Measurements from ENCODE around the gene AK5. TPM values are rescaled to one million over a fixed set of nuclear protein-coding genes. Genes with fewer than 3 reads are reported as not detected.

Gene AK5
- total and polyA plus RNA-seq, 9 donors: 5.3 to 10.3 (median 9.0) TPM

DNA sequence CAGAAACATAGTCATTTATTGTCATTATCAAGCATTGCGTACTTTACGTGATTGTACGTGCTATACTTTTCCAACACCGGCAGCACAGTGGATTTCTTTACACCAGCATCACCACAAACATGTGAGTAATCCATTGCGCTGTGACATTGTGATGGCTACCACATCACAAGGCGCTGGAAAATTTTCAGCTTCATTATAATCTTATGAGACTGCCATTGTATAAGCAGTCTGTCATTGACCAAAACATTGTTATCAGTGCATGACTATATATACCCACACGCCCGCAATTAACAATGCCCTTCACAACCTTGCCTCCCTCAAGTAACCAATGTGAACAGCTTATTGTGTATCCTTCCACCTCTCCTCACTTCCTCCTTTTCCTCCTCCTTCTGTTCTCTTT, 263.0 kb downstream of the AK5 start:
- no peak for DNase-seq
- 93% methylated on average over 8 of the region's 8 CpGs for WGBS (ENCODE audit: insufficient coverage)
- H3K4me3 ChIP-seq (ENCODE audit: low read length): no peak overlapping the region
- no peaks in the 10 kb centered on the region for H3K36me3 ChIP-seq (ENCODE audit: control insufficient read depth, insufficient read depth, low read length)
- H3K27me3 ChIP-seq (ENCODE audit: control insufficient read depth, insufficient read depth, low read length): no peaks in the 10 kb centered on the region
- H3K27ac ChIP-seq (ENCODE audit: low read length): no peak overlapping the region
- no peaks in the 10 kb centered on the region for H3K9me3 ChIP-seq (replicated peaks; ENCODE audit: control insufficient read depth, low read depth, low read length)
- H3K4me1 ChIP-seq (ENCODE audit: control insufficient read depth, insufficient read depth, low read length): peaks cover 4% of the 10 kb centered on the region

DNA sequence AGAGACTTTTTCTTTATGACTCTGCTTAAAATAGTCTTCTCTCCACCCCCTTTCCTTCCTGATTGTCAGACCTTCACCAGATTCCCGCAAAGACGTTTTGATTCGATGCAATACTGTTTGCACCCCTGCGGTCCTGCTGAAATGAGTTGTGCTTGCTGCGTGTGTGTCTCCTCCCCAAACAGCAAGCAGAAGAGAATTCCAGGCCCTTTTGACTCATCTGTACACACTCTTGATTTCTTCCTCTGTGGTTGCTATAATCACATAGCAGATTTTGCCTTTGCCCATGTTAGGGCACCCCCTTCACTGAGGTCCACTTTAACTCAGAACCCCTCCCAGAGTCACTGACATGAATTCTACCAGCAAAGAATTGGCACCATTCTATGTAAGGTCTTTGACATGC, 264.2 kb downstream of the AK5 start:
- Histone ChIP-seq H3K4me3 (ENCODE audit: low read length) (no peak overlapping the region), H3K4me1 (ENCODE audit: control insufficient read depth, insufficient read depth, low read length) (peaks cover 2% of the 10 kb centered on the region), H3K9me3 (replicated peaks; ENCODE audit: control insufficient read depth, low read depth, low read length) (no peaks in the 10 kb centered on the region), H3K36me3 (ENCODE audit: control insufficient read depth, insufficient read depth, low read length) (no peaks in the 10 kb centered on the region), H3K27me3 (ENCODE audit: control insufficient read depth, insufficient read depth, low read length) (no peaks in the 10 kb centered on the region), H3K27ac (ENCODE audit: low read length) (no peak overlapping the region)
- 66% methylated on average over 5 of the region's 5 CpGs for WGBS (ENCODE audit: insufficient coverage)
- no peak for DNase-seq

DNA sequence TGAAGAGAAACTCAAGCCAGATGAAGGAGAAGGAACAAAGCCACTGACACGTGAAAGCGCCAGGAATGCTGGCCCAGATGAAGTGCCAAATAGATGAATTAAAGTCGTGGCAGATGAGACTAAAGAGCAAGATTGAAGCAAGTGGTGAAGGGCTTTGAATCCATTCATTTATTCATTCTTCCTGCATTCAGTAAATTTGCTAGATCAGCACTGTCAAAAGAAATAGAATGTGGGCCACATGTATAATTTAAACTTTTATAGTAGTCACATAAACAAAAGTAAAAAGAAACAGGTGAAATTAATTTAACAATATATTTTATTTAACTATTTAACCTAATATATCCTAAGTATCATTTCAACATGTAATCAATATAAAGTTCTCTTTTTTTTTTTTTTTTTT, 265.1 kb downstream of the AK5 start:
- peaks cover 2% of the 10 kb centered on the region for H3K4me1 ChIP-seq (ENCODE audit: control insufficient read depth, insufficient read depth, low read length)
- 64% methylated on average over 2 of the region's 3 CpGs for WGBS (ENCODE audit: insufficient coverage)

DNA sequence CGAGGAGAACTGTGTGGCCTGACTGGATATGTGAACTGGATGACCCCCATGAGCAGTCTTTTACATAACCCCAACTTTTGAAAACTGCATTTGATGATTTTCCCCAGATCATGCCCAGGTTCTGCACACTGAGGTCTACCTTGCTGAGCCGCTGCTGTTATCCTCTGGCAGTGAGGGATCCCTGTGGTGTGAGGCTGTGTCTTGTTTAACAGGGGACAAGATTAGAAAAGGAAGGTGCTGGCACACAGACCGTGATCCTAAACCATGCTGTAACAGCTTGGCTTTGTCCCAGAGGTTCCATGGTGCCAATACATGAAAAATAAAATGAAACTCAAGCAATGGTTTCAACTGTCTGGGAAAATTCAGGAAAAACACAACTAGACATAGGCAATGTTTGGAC, 266.5 kb downstream of the AK5 start:
- peaks cover 2% of the 10 kb centered on the region for H3K4me1 ChIP-seq (ENCODE audit: control insufficient read depth, insufficient read depth, low read length)
- DNase-seq: peak; percentile 30
- 59% methylated on average over 2 of the region's 3 CpGs for WGBS (ENCODE audit: insufficient coverage)
- H3K36me3 ChIP-seq (ENCODE audit: control insufficient read depth, insufficient read depth, low read length): no peaks in the 10 kb centered on the region
- no peak overlapping the region for H3K4me3 ChIP-seq (ENCODE audit: low read length)
- H3K9me3 ChIP-seq (replicated peaks; ENCODE audit: control insufficient read depth, low read depth, low read length): no peaks in the 10 kb centered on the region
- H3K27me3 ChIP-seq (ENCODE audit: control insufficient read depth, insufficient read depth, low read length): no peaks in the 10 kb centered on the region
- no peak overlapping the region for H3K27ac ChIP-seq (ENCODE audit: low read length)

More for the DNA sequence above, 265.1 kb downstream of the AK5 start:
- Histone ChIP-seq H3K4me3 (ENCODE audit: low read length) (no peak overlapping the region), H3K36me3 (ENCODE audit: control insufficient read depth, insufficient read depth, low read length) (no peaks in the 10 kb centered on the region), H3K27ac (ENCODE audit: low read length) (no peak overlapping the region), H3K9me3 (replicated peaks; ENCODE audit: control insufficient read depth, low read depth, low read length) (no peaks in the 10 kb centered on the region), H3K27me3 (ENCODE audit: control insufficient read depth, insufficient read depth, low read length) (no peaks in the 10 kb centered on the region)
- DNase-seq: no peak

DNA sequence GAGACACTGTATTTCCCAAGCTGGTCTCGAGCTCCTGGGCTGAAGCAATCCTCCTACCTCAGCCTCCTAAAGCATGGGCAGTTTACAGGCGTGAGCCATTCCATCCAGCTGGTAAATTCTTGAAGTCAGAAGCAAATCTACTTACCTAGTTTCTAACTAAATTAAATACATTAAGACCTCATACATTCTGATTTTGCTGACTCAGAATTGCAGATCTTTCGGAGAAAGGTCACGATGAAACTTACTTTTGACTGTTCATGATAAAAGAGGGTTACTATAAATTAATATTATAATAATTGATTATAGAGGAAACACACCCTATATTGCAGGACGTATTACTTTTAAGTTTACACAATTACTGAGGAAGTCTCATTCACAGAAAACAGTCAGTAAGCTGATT, 268.3 kb downstream of the AK5 start:
- Histone ChIP-seq H3K36me3 (ENCODE audit: control insufficient read depth, insufficient read depth, low read length) (no peaks in the 10 kb centered on the region), H3K27me3 (ENCODE audit: control insufficient read depth, insufficient read depth, low read length) (no peaks in the 10 kb centered on the region), H3K4me3 (ENCODE audit: low read length) (no peak overlapping the region), H3K27ac (ENCODE audit: low read length) (no peak overlapping the region), H3K4me1 (ENCODE audit: control insufficient read depth, insufficient read depth, low read length) (peaks cover 2% of the 10 kb centered on the region), H3K9me3 (replicated peaks; ENCODE audit: control insufficient read depth, low read depth, low read length) (no peaks in the 10 kb centered on the region)
- no peak for DNase-seq
- WGBS (ENCODE audit: insufficient coverage): 100% methylated on average over 1 of the region's 5 CpGs

DNA sequence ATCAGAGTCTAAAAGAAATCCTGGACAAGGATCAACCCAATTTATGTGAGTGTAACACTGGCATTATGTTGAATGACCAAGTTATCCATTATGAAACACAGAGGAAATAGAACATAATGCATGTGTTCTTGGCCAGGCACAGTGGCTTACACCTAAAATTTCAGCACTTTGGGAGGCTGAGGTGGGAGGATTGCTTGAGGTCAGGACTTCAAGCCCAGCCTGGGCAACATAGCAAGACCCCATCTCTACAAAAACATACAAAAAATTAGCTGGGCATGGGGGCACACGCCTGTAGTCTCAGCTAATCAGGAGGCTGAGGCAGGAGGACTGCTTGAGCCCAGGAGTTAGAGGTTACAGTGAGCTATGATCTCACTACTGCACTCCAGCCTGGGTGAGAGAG, 270.8 kb downstream of the AK5 start:
- no CpG with 5 or more reads among the region's 1 CpG for WGBS (ENCODE audit: insufficient coverage)
- Histone ChIP-seq H3K27me3 (ENCODE audit: control insufficient read depth, insufficient read depth, low read length) (no peaks in the 10 kb centered on the region), H3K9me3 (replicated peaks; ENCODE audit: control insufficient read depth, low read depth, low read length) (no peaks in the 10 kb centered on the region), H3K36me3 (ENCODE audit: control insufficient read depth, insufficient read depth, low read length) (no peaks in the 10 kb centered on the region), H3K27ac (ENCODE audit: low read length) (no peak overlapping the region), H3K4me1 (ENCODE audit: control insufficient read depth, insufficient read depth, low read length) (peaks cover 2% of the 10 kb centered on the region), H3K4me3 (ENCODE audit: low read length) (no peak overlapping the region)
- no peak for DNase-seq

DNA sequence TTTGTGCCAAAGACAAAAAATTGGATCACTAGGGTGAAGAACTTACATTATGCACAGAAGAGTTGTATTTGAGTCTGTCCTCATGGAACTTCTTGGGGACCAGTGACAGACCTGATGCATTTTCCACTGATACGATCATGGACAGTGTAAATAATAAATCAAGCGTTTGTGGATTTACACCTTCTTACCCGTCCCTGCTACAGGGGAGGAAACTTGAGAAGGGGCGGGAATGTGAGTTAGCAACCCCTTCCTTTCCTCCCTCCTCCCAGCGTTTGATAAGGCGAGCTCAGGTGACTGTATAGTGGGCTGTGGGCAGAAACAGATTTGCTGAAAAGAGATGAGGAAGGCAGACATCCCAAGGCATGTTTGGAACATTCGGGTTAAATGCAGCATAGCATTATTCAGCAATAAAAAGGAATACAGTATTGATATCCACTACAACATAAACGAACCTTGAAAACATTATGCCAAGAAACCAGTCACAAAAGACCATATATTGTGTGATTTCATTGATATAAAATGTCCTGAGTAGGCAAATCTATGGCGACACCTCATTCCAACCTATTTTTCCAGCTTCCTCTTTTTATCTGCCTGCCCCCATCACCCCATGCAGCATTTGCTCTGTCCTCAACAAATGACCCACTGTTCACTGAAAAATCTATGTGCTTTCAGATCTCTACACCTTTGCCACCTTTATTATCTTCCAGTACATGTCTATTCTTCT, 271.9 kb downstream of the AK5 start:
- Histone ChIP-seq H3K36me3 (ENCODE audit: control insufficient read depth, insufficient read depth, low read length) (peaks cover under 1% of the 10 kb centered on the region), H3K27me3 (ENCODE audit: control insufficient read depth, insufficient read depth, low read length) (no peaks in the 10 kb centered on the region), H3K9me3 (replicated peaks; ENCODE audit: control insufficient read depth, low read depth, low read length) (no peaks in the 10 kb centered on the region), H3K4me1 (ENCODE audit: control insufficient read depth, insufficient read depth, low read length) (no peaks in the 10 kb centered on the region), H3K27ac (ENCODE audit: low read length) (no peak overlapping the region), H3K4me3 (ENCODE audit: low read length) (no peak overlapping the region)
- WGBS (ENCODE audit: insufficient coverage): 60% methylated on average over 1 of the region's 9 CpGs
- DNase-seq: no peak

DNA sequence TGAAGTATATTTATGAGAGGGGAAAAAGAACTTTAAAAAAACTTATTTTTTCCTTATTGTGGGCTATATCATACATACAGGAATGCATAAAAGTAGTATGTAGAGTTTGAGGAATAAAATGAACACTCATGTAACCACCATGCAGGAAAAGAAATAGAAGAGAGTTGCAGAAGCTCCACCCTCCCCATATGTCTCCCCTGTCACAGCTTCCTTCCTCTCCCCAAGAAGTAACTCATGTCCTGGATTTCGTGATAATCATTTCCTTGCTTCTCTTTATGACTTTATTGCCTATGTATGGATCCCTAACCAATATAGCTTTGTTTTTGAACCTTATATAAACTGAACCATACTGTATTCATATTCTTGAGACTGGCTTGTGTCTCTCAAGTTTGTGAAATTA, 274.2 kb downstream of the AK5 start:
- Histone ChIP-seq H3K36me3 (ENCODE audit: control insufficient read depth, insufficient read depth, low read length) (peaks cover 3% of the 10 kb centered on the region), H3K4me3 (ENCODE audit: low read length) (no peak overlapping the region), H3K9me3 (replicated peaks; ENCODE audit: control insufficient read depth, low read depth, low read length) (no peaks in the 10 kb centered on the region), H3K27me3 (ENCODE audit: control insufficient read depth, insufficient read depth, low read length) (no peaks in the 10 kb centered on the region), H3K4me1 (ENCODE audit: control insufficient read depth, insufficient read depth, low read length) (no peaks in the 10 kb centered on the region), H3K27ac (ENCODE audit: low read length) (no peak overlapping the region)
- no peak for DNase-seq
- no CpG with 5 or more reads among the region's 1 CpG for WGBS (ENCODE audit: insufficient coverage)

DNA sequence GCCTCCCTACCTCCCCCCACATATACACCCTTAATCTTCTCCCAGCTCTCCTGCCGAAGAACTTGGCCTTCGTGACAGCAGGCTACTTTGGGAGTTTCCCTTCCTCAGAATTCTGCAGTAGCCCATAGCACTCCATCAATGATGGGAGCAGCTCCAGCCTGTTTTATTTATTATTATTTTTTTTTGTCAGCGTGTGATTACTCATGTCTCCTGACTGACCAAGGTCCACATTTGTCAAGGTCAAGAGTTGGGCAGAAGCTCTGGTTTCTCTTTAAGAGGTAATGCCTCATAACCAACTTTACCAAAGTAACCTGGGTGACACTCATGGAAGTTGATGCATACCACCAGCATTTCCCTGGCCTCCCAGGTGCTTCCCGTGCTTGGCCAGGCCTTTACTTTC, 275.2 kb downstream of the AK5 start:
- H3K9me3 ChIP-seq (replicated peaks; ENCODE audit: control insufficient read depth, low read depth, low read length): no peaks in the 10 kb centered on the region
- WGBS (ENCODE audit: insufficient coverage): no CpG with 5 or more reads among the region's 4 CpGs
- peaks cover 8% of the 10 kb centered on the region for H3K36me3 ChIP-seq (ENCODE audit: control insufficient read depth, insufficient read depth, low read length)
- no peak for DNase-seq
- no peaks in the 10 kb centered on the region for H3K27me3 ChIP-seq (ENCODE audit: control insufficient read depth, insufficient read depth, low read length)
- no peak overlapping the region for H3K4me3 ChIP-seq (ENCODE audit: low read length)
- H3K27ac ChIP-seq (ENCODE audit: low read length): no peak overlapping the region
- no peaks in the 10 kb centered on the region for H3K4me1 ChIP-seq (ENCODE audit: control insufficient read depth, insufficient read depth, low read length)

DNA sequence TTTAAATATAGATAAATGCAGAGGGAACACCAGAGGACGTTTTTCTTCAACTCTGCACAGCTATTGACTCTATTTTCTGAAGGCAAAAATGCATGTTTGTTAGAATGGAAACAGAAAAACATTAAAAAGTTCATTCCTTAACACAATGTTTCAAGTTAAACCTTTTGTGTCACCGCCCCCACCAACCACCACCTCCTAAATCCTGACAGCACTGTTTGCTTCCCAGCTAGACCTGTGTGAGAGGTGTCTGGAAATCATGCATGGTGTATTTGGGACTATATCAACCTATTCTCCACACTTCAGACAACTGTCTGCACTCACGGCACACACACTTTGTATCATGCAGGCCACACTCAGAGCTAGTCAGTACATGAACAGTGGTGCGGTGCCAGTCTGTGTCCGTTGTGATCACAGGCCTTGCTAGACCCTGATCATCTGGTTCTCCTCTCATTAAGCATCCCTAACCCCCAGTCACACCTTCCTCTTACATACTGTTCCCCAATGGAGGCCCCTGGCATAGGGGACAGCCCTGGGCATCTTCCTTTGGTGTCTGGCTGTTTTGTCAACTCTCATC, 276.9 kb downstream of the AK5 start:
- H3K4me1 ChIP-seq (ENCODE audit: control insufficient read depth, insufficient read depth, low read length): no peaks in the 10 kb centered on the region
- no peaks in the 10 kb centered on the region for H3K9me3 ChIP-seq (replicated peaks; ENCODE audit: control insufficient read depth, low read depth, low read length)
- no peak overlapping the region for H3K4me3 ChIP-seq (ENCODE audit: low read length)
- 97% methylated on average over 3 of the region's 5 CpGs for WGBS (ENCODE audit: insufficient coverage)
- peaks cover 11% of the 10 kb centered on the region for H3K36me3 ChIP-seq (ENCODE audit: control insufficient read depth, insufficient read depth, low read length)
- no peak for DNase-seq
- H3K27ac ChIP-seq (ENCODE audit: low read length): no peak overlapping the region
- no peaks in the 10 kb centered on the region for H3K27me3 ChIP-seq (ENCODE audit: control insufficient read depth, insufficient read depth, low read length)

Data from muscle of leg (tissue), 11 donors.